ENCODE data around the gene FKBP14. TPM values are rescaled to one million over a fixed set of nuclear protein-coding genes. Genes with fewer than 3 reads are reported as not detected.

FKBP14 gene
- total and polyA plus RNA-seq, 9 of the 15 experiments (the other 6 are each of a cell fraction or from before 2014, with no cell fraction given) = 5.3 to 27.9 (median 14.3) TPM

GRCh38 chr7:30026229-30027064 lies at the start of gene FKBP14 (continued):
- TF ChIP-seq, protein P1, sequence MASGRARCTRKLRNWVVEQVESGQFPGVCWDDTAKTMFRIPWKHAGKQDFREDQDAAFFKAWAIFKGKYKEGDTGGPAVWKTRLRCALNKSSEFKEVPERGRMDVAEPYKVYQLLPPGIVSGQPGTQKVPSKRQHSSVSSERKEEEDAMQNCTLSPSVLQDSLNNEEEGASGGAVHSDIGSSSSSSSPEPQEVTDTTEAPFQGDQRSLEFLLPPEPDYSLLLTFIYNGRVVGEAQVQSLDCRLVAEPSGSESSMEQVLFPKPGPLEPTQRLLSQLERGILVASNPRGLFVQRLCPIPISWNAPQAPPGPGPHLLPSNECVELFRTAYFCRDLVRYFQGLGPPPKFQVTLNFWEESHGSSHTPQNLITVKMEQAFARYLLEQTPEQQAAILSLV (tag; IDR thresholded peaks at IDR 0.05) = no peak
- TF ChIP-seq CBX3 (IDR thresholded peaks at IDR 0.05; ENCODE audit: borderline replicate concordance in 1 of 2, low read length in 2 of 2) = peak in 1 of 2 experiments; percentile 75; a peak in 1 of 3 replicates
- TF ChIP-seq SRSF7 (optimal IDR thresholded peaks at IDR 0.05; ENCODE audit: low read depth, low read length) = no peak
- TF ChIP-seq DACH1 (IDR thresholded peaks at IDR 0.05; ENCODE audit: partially characterized antibody) = peak; percentile 55
- no peak for TF ChIP-seq ZNF609 (CRISPR knock-in tag; IDR thresholded peaks at IDR 0.05; ENCODE audit: borderline replicate concordance)
- no peak for TF ChIP-seq ZNF551 (CRISPR knock-in tag; IDR thresholded peaks at IDR 0.05)
- no peak for TF ChIP-seq ZBTB8A (IDR thresholded peaks at IDR 0.05; ENCODE audit: partially characterized antibody)
- TF ChIP-seq, protein P2, sequence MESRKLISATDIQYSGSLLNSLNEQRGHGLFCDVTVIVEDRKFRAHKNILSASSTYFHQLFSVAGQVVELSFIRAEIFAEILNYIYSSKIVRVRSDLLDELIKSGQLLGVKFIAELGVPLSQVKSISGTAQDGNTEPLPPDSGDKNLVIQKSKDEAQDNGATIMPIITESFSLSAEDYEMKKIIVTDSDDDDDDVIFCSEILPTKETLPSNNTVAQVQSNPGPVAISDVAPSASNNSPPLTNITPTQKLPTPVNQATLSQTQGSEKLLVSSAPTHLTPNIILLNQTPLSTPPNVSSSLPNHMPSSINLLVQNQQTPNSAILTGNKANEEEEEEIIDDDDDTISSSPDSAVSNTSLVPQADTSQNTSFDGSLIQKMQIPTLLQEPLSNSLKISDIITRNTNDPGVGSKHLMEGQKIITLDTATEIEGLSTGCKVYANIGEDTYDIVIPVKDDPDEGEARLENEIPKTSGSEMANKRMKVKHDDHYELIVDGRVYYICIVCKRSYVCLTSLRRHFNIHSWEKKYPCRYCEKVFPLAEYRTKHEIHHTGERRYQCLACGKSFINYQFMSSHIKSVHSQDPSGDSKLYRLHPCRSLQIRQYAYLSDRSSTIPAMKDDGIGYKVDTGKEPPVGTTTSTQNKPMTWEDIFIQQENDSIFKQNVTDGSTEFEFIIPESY (CRISPR knock-in tag; IDR thresholded peaks at IDR 0.05) = peak; percentile 33; the same call in 1 of the 2 replicates
- peak; percentile 91 for TF ChIP-seq RBM25 (IDR thresholded peaks at IDR 0.05; ENCODE audit: low read depth, low read length, severe bottlenecking)
- no peak for TF ChIP-seq TAF7 (tag; IDR thresholded peaks at IDR 0.05)
- TF ChIP-seq, protein P3, sequence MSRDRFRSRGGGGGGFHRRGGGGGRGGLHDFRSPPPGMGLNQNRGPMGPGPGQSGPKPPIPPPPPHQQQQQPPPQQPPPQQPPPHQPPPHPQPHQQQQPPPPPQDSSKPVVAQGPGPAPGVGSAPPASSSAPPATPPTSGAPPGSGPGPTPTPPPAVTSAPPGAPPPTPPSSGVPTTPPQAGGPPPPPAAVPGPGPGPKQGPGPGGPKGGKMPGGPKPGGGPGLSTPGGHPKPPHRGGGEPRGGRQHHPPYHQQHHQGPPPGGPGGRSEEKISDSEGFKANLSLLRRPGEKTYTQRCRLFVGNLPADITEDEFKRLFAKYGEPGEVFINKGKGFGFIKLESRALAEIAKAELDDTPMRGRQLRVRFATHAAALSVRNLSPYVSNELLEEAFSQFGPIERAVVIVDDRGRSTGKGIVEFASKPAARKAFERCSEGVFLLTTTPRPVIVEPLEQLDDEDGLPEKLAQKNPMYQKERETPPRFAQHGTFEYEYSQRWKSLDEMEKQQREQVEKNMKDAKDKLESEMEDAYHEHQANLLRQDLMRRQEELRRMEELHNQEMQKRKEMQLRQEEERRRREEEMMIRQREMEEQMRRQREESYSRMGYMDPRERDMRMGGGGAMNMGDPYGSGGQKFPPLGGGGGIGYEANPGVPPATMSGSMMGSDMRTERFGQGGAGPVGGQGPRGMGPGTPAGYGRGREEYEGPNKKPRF (IDR thresholded peaks at IDR 0.05; ENCODE audit: low read depth, low read length) = no peak
- TF ChIP-seq BHLHE40 (IDR thresholded peaks at IDR 0.05; ENCODE audit: low read length) = peak; percentile 55
- no peak for TF ChIP-seq RFX5 (IDR thresholded peaks at IDR 0.05; ENCODE audit: low read depth, low read length)
- TF ChIP-seq ZSCAN32 (CRISPR knock-in tag; IDR thresholded peaks at IDR 0.05) = no peak
